Measurements from ENCODE around the gene TGFBR3. TPM values are rescaled to one million over a fixed set of nuclear protein-coding genes. Genes with fewer than 3 reads are reported as not detected.

TGFBR3 gene
- total RNA-seq, 4 donors from 2014 or later: 37.3 to 61.7 (median 48.4) TPM

- H3K27ac ChIP-seq: peak overlapping the region; percentile 88 to 92 (median 90)
- H3K4me1 ChIP-seq: peaks cover 8 to 16% of the 10 kb centered on the region in 2 donors
- peak; percentile 25 to 55 for ATAC-seq
- intact Hi-C loops (cut with DNase I; ENCODE audit: low total_unique reads): loop anchor here (5.0 kb wide), 3 partner anchors 92 to 262 kb away; no protein-coding TSS in a partner anchor
- peak overlapping the region; percentile 80 to 92 (median 85) for H3K4me3 ChIP-seq
- H3K9me3 ChIP-seq: no peaks in the 10 kb centered on the region
- in situ Hi-C loops (cut with MboI; ENCODE audit: low sequenced_read_pairs in 4 of 4): no loop called here
- peak; percentile 31 to 38 for DNase-seq
- no peaks in the 10 kb centered on the region for H3K36me3 ChIP-seq
- no peaks in the 10 kb centered on the region for H3K27me3 ChIP-seq
- TF ChIP-seq, protein P1, sequence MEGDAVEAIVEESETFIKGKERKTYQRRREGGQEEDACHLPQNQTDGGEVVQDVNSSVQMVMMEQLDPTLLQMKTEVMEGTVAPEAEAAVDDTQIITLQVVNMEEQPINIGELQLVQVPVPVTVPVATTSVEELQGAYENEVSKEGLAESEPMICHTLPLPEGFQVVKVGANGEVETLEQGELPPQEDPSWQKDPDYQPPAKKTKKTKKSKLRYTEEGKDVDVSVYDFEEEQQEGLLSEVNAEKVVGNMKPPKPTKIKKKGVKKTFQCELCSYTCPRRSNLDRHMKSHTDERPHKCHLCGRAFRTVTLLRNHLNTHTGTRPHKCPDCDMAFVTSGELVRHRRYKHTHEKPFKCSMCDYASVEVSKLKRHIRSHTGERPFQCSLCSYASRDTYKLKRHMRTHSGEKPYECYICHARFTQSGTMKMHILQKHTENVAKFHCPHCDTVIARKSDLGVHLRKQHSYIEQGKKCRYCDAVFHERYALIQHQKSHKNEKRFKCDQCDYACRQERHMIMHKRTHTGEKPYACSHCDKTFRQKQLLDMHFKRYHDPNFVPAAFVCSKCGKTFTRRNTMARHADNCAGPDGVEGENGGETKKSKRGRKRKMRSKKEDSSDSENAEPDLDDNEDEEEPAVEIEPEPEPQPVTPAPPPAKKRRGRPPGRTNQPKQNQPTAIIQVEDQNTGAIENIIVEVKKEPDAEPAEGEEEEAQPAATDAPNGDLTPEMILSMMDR (IDR thresholded peaks at IDR 0.05 in 4 of 5, conservative IDR thresholded peaks at IDR 0.05 in 1 of 5): no peak
- TF ChIP-seq POLR2A (IDR thresholded peaks at IDR 0.05): no peak
Observed at GRCh38 chr1:91884459-91885212, 1.3 kb downstream of the TGFBR3 start.

DNA sequence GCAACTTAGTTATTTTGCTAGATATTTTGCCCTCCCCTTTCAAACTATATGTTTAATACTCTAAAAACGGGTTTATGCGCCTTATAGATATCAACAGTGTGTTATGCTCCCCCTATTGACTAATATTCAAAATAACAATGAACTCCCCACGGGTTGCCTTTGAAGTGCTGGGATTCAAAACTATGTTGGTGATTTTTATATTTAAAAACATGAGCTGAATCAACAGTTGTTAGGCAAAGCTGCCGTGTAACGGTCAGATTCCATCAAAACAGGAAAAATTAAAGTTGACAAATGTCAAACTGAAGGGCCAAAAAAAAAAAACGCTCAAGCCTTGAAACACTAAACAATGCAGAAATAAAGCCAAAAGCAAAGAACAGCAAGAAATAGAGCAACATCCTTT is 2.5 kb downstream of the TGFBR3 start:
- no peaks in the 10 kb centered on the region for H3K9me3 ChIP-seq
- H3K36me3 ChIP-seq: no peaks in the 10 kb centered on the region
- H3K4me1 ChIP-seq: peaks cover 13 to 21% of the 10 kb centered on the region in 2 donors
- DNase-seq: no peak
- H3K27ac ChIP-seq: peak overlapping the region; percentile 88 to 92 (median 90)
- H3K4me3 ChIP-seq: peak overlapping the region; percentile 80 to 92 (median 85)
- ATAC-seq: no peak
- no peaks in the 10 kb centered on the region for H3K27me3 ChIP-seq
- TF ChIP-seq, protein P1 (IDR thresholded peaks at IDR 0.05 in 4 of 5, conservative IDR thresholded peaks at IDR 0.05 in 1 of 5): peak in 1 of 5 experiments; percentile 22
- TF ChIP-seq POLR2A (IDR thresholded peaks at IDR 0.05): no peak
- intact Hi-C loops (cut with DNase I; ENCODE audit: low total_unique reads) (loop anchor here (5.0 kb wide), 1 partner anchor 91 kb away; no protein-coding TSS in a partner anchor), in situ Hi-C loops (cut with MboI; ENCODE audit: low sequenced_read_pairs in 4 of 4) (no loop called here)

DNA sequence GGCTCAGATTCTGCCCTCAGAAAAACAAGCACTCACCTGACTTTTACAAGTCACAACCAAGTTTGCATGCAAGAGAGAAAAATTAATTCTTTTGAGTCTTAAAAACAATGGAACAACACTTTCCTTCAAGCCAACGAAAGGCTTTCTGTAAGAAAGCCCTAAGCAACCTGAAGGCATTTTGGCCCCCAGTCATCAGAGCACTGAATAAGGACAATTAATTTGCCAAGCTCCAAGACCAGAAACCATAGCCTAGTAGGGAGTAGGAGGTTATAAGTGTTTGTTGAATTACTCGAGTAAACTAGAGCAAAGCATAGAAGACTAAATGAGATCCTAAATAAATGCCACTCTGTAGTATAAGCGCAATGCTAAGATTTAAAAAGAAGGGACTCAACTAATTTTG is 4.7 kb downstream of the TGFBR3 start:
- no peak for ATAC-seq
- no peak for DNase-seq
- no peak overlapping the region for H3K4me3 ChIP-seq
- H3K27me3 ChIP-seq: no peaks in the 10 kb centered on the region
- TF ChIP-seq, protein P1 (IDR thresholded peaks at IDR 0.05 in 4 of 5, conservative IDR thresholded peaks at IDR 0.05 in 1 of 5): no peak
- no peak for TF ChIP-seq POLR2A (IDR thresholded peaks at IDR 0.05)
- no peak overlapping the region for H3K27ac ChIP-seq
- peaks cover 13 to 26% of the 10 kb centered on the region in 2 donors for H3K4me1 ChIP-seq
- no peaks in the 10 kb centered on the region for H3K9me3 ChIP-seq
- no peaks in the 10 kb centered on the region for H3K36me3 ChIP-seq
- in situ Hi-C loops (cut with MboI; ENCODE audit: low sequenced_read_pairs in 4 of 4) (no loop called here), intact Hi-C loops (cut with DNase I; ENCODE audit: low total_unique reads) (loop anchor here (5.0 kb wide), 1 partner anchor 89 kb away; no protein-coding TSS in a partner anchor)

GRCh38 chr1:91879733-91880132 is 6.2 kb downstream of the TGFBR3 start:
- in situ Hi-C loops (cut with MboI; ENCODE audit: low sequenced_read_pairs in 4 of 4): no loop called here
- H3K27me3 ChIP-seq: no peaks in the 10 kb centered on the region
- H3K36me3 ChIP-seq: no peaks in the 10 kb centered on the region
- TF ChIP-seq, protein P1 (IDR thresholded peaks at IDR 0.05 in 4 of 5, conservative IDR thresholded peaks at IDR 0.05 in 1 of 5): no peak
- no peak for TF ChIP-seq POLR2A (IDR thresholded peaks at IDR 0.05)
- ATAC-seq (no peak), DNase-seq (no peak)
- no peak overlapping the region for H3K27ac ChIP-seq
- H3K9me3 ChIP-seq: no peaks in the 10 kb centered on the region
- H3K4me1 ChIP-seq: peaks cover 13 to 30% of the 10 kb centered on the region in 2 donors
- no peak overlapping the region for H3K4me3 ChIP-seq
- intact Hi-C loops (cut with DNase I; ENCODE audit: low total_unique reads): loop anchor here (5.0 kb wide), 1 partner anchor 87 kb away; no protein-coding TSS in a partner anchor

Data from gastrocnemius medialis (tissue), 4 donors.